ENCODE results near the gene SLC43A2. TPM values are rescaled to one million over a fixed set of nuclear protein-coding genes. Genes with fewer than 3 reads are reported as not detected.

SLC43A2 gene
- total and polyA plus RNA-seq, 7 donors, result 2.4 to 16.5 (median 7.2) TPM

- WGBS, 2 donors, result 93 to 95% methylated on average over 13 of the region's 13 CpGs
- no peak for DNase-seq
- intact Hi-C loops (cut with DNase I), result loop anchor here (5.0 kb wide), 1 partner anchor 379 kb away; no protein-coding TSS in a partner anchor
- H3K4me1 ChIP-seq, result peaks cover 0 to 56% (median 51%) of the 10 kb centered on the region in 4 donors
- TF ChIP-seq POLR2AphosphoS5 (IDR thresholded peaks at IDR 0.05) (no peak), POLR2A (IDR thresholded peaks at IDR 0.05) (no peak), CTCF (IDR thresholded peaks at IDR 0.05) (no peak), EP300 (IDR thresholded peaks at IDR 0.05) (no peak)
- no peaks in the 10 kb centered on the region for H3K9me3 ChIP-seq
- peaks cover 9 to 12% (median 11%) of the 10 kb centered on the region in 4 donors for H3K36me3 ChIP-seq
- H3K27ac ChIP-seq, result peak overlapping the region; percentile 100
- H3K27me3 ChIP-seq, result peaks cover 0 to 3% (median 0%) of the 10 kb centered on the region in 3 donors
- no peak overlapping the region for H3K4me3 ChIP-seq
Measured at GRCh38 chr17:1646199-1646875, 17.7 kb upstream of the SLC43A2 start.

- DNase-seq, result peak; percentile 79
- peaks cover 0 to 3% (median 0%) of the 10 kb centered on the region in 3 donors for H3K27me3 ChIP-seq
- no peaks in the 10 kb centered on the region for H3K9me3 ChIP-seq
- intact Hi-C loops (cut with DNase I), result loop anchor here (5.0 kb wide), 1 partner anchor 378 kb away; no protein-coding TSS in a partner anchor
- H3K4me1 ChIP-seq, result peaks cover 0 to 51% (median 47%) of the 10 kb centered on the region in 4 donors
- TF ChIP-seq EP300 (IDR thresholded peaks at IDR 0.05), result no peak
- peak; percentile 11 to 57 (median 42) for TF ChIP-seq POLR2AphosphoS5 (IDR thresholded peaks at IDR 0.05)
- H3K27ac ChIP-seq, result peak within 1 kb of the TSS; percentile 100
- WGBS, 2 donors, result 65 to 88% methylated on average over 25 of the region's 25 CpGs
- H3K36me3 ChIP-seq, result peaks cover under 1 to 4% (median 2%) of the 10 kb centered on the region in 4 donors
- H3K4me3 ChIP-seq, result peak within 1 kb of the TSS; percentile 5 to 34 (median 28)
Measured at GRCh38 chr17:1645207-1646171, 16.9 kb upstream of the SLC43A2 start, which contains the start of gene SCARF1. Gene SCARF1 (minus strand): TSS chr17:1645732. CDS start chr17:1645697, 35 bp downstream.

- intact Hi-C loops (cut with DNase I), result loop anchor here (5.0 kb wide), 1 partner anchor 377 kb away; no protein-coding TSS in a partner anchor
- WGBS, 2 donors, result 57 to 81% methylated on average over 15 of the region's 15 CpGs
- DNase-seq, result no peak
- Histone ChIP-seq H3K36me3 (no peaks in the 10 kb centered on the region), H3K4me1 (peaks cover 0 to 42% (median 40%) of the 10 kb centered on the region in 4 donors), H3K9me3 (no peaks in the 10 kb centered on the region), H3K4me3 (peak overlapping the region in 3 of 4 donors; percentile 25 to 51 (median 34)), H3K27ac (peak overlapping the region; percentile 30 to 100 (median 61)), H3K27me3 (peaks cover 0 to 3% (median 0%) of the 10 kb centered on the region in 3 donors)
- no peak for TF ChIP-seq POLR2A (IDR thresholded peaks at IDR 0.05)
- TF ChIP-seq POLR2AphosphoS5 (IDR thresholded peaks at IDR 0.05), result peak in 1 of 4 donors; percentile 16
Measured at GRCh38 chr17:1644493-1645206, 16.0 kb upstream of the SLC43A2 start.

GRCh38 chr17:1643999-1644492 is 15.4 kb upstream of the SLC43A2 start:
- Histone ChIP-seq H3K9me3 (no peaks in the 10 kb centered on the region), H3K4me1 (peaks cover 0 to 41% (median 38%) of the 10 kb centered on the region in 4 donors), H3K27me3 (peaks cover 0 to 3% (median 0%) of the 10 kb centered on the region in 3 donors), H3K36me3 (no peaks in the 10 kb centered on the region), H3K4me3 (peak overlapping the region in 3 of 4 donors; percentile 41 to 53 (median 51)), H3K27ac (peak overlapping the region in 3 of 4 donors; percentile 30 to 77 (median 40))
- TF ChIP-seq POLR2AphosphoS5 (IDR thresholded peaks at IDR 0.05) (no peak), POLR2A (IDR thresholded peaks at IDR 0.05) (no peak), EP300 (IDR thresholded peaks at IDR 0.05) (no peak), CTCF (IDR thresholded peaks at IDR 0.05) (no peak)
- no peak for DNase-seq
- intact Hi-C loops (cut with DNase I), result no loop called here
- 22 to 32% methylated on average over 13 of the region's 13 CpGs for WGBS, 2 donors

Data from sigmoid colon (tissue), 7 donors.